B cell (primary cell): ENCODE data around the gene CEMIP2. TPM values are rescaled to one million over a fixed set of nuclear protein-coding genes. Genes with fewer than 3 reads are reported as not detected.

ENCODE experiments used
- ATAC-seq: fragments of 200-7000 bp; cut with Tn5 transposase; one replicate; pipeline ENCODE4 v1.10.0; 2021; ENCODE audit warnings: low read depth, mild to moderate bottlenecking, moderate number of reproducible peaks, moderate library complexity
- CTCF ChIA-PET: fragments of 350-600 bp; sonication (Branson Sonifier 250); formaldehyde crosslinking; loops from one replicate; lab custom pipeline; 2021; ENCODE audit warnings: antibody characterized with exemption, inconsistent platforms; lab: Charles Lee
- POLR2A ChIA-PET: fragments of 350-600 bp; sonication (Branson Sonifier 250); formaldehyde crosslinking; loops from one replicate; lab custom pipeline; 2021; ENCODE audit warnings: antibody characterized with exemption; lab: Charles Lee
- DNase-seq: peaks from one replicate; pipeline ENCODE4 v3.0.0; 2013
- H2AFZ ChIP-seq: 2 replicates; pipeline ENCODE4 v1.6.1; 2012; ENCODE audit warnings: mild to moderate bottlenecking, low read depth, low read length; ENCODE audit not compliant: insufficient read depth, poor library complexity, severe bottlenecking
- H3K27ac ChIP-seq, 2 donors: 1 replicate in 1 of 2; 2 replicates in 1 of 2; pipeline ENCODE4 v1.5.1; 2012 to 2013; ENCODE audit warnings: low read length in 2 of 2, mild to moderate bottlenecking in 2 of 2, moderate library complexity in 1 of 2
- H3K27me3 ChIP-seq, 4 experiments: fragments of 200-600 bp in 1 of 4; sonication (generic) in 1 of 4; replicated peaks in 1 of 4; 1 replicate in 2 of 4; 2 replicates in 2 of 4; pipeline versions ENCODE4 v1.6.1 to v1.7.0; 2013 to 2016; ENCODE audit warnings: low read length in 3 of 4, mild to moderate bottlenecking in 2 of 4, mixed read lengths in 1 of 4, moderate library complexity in 1 of 4; ENCODE audit not compliant: insufficient read depth in 4 of 4, control insufficient read depth in 3 of 4; ENCODE audit errors: control extremely low read depth in 1 of 4
- H3K36me3 ChIP-seq, 2 experiments: replicated peaks in 1 of 2; 1 replicate in 1 of 2; 2 replicates in 1 of 2; pipeline versions ENCODE4 v1.6.1 to v1.7.1; 2013; ENCODE audit warnings: low read length in 1 of 2; ENCODE audit not compliant: insufficient read depth in 2 of 2, control insufficient read depth in 1 of 2; ENCODE audit errors: control extremely low read depth in 1 of 2, extremely low read depth in 1 of 2
- H3K4me1 ChIP-seq, 2 donors: fragments of 200-600 bp in 1 of 2; sonication (generic) in 1 of 2; 1 replicate in 1 of 2; 2 replicates in 1 of 2; pipeline versions ENCODE4 v1.5.1 to v1.6.1; 2013 to 2017; ENCODE audit warnings: low read length in 2 of 2; ENCODE audit not compliant: control insufficient read depth in 2 of 2, insufficient read depth in 2 of 2
- H3K4me2 ChIP-seq: replicated peaks from 2 replicates; pipeline ENCODE3; 2012; ENCODE audit warnings: mild to moderate bottlenecking, low read depth, low read length; ENCODE audit not compliant: poor library complexity, severe bottlenecking
- H3K4me3 ChIP-seq, 5 experiments: fragments of 200-600 bp in 1 of 5; sonication (generic) in 1 of 5; 1 replicate in 3 of 5; 2 replicates in 2 of 5; pipeline versions ENCODE4 v1.5.1 to v1.7.0; 2011 to 2016; ENCODE audit warnings: low read length in 4 of 5, mild to moderate bottlenecking in 4 of 5, low read depth in 2 of 5, control low read depth in 1 of 5, moderate library complexity in 1 of 5; ENCODE audit not compliant: insufficient read depth in 1 of 5; ENCODE audit errors: control extremely low read depth in 1 of 5, extremely low read depth in 1 of 5
- H3K79me2 ChIP-seq: fragments of 200-600 bp; sonication (generic); one replicate; pipeline ENCODE4 v1.6.0; 2016; ENCODE audit warnings: low read length; ENCODE audit not compliant: control insufficient read depth, insufficient read depth
- H3K9ac ChIP-seq: fragments of 200-600 bp; sonication (generic); 2 replicates; pipeline ENCODE4 v1.6.1; 2017; ENCODE audit warnings: mild to moderate bottlenecking, low read length, moderate library complexity
- H3K9me3 ChIP-seq, 3 donors: one replicate each; pipeline versions ENCODE4 v1.6.1 to v1.7.1; 2013; ENCODE audit warnings: low read length in 2 of 3; ENCODE audit not compliant: control insufficient read depth in 2 of 3, insufficient read depth in 1 of 3; ENCODE audit errors: control extremely low read depth in 1 of 3
- H4K20me1 ChIP-seq: 2 replicates; pipeline ENCODE4 v1.6.0; 2012; ENCODE audit warnings: mild to moderate bottlenecking, low read length; ENCODE audit not compliant: insufficient read depth, control insufficient read depth, poor library complexity, severe bottlenecking
- H3K27ac Mint-ChIP-seq: one replicate; pipeline ENCODE4 v1.8.0; 2021; ENCODE audit warnings: mixed read lengths
- H3K27me3 Mint-ChIP-seq: one replicate; pipeline ENCODE4 v1.8.0; 2021; ENCODE audit warnings: mixed read lengths
- H3K4me1 Mint-ChIP-seq: one replicate; pipeline ENCODE4 v1.8.0; 2021; ENCODE audit warnings: mixed read lengths
- H3K4me3 Mint-ChIP-seq: one replicate; pipeline ENCODE4 v1.8.0; 2021; ENCODE audit warnings: mixed read lengths
- H3K9me3 Mint-ChIP-seq: one replicate; pipeline ENCODE4 v1.8.0; 2022; ENCODE audit warnings: mixed read lengths; ENCODE audit not compliant: insufficient read depth
- CTCF ChIP-seq: fragments of 200-600 bp; IDR thresholded peaks from one replicate; pipeline ENCODE4 v1.8.0; 2022; ENCODE audit warnings: antibody characterized with exemption, mild to moderate bottlenecking
- EZH2 ChIP-seq: IDR thresholded peaks from 2 replicates; pipeline ENCODE4 v1.6.1; 2012; ENCODE audit warnings: borderline replicate concordance, low read depth, mild to moderate bottlenecking, moderate library complexity, low read length; ENCODE audit not compliant: insufficient read depth, poor library complexity, severe bottlenecking
- WGBS: methylation state at CpG from one replicate; pipeline ENCODE4 v1.1.5; 2013; ENCODE audit warnings: missing lambda C conversion rate; ENCODE audit not compliant: insufficient coverage; 5-methylcytosine and 5-hydroxymethylcytosine counted together
- intact Hi-C: fragments of 100-400 bp; cut with micrococcal nuclease; formaldehyde crosslinking; loops from one replicate; pipeline ENCODE4 v1.10.0; 2022
- polyA plus RNA-seq: library from polyadenylated mRNA; depleted of rRNA; stranded (reverse); fragments of >200 nt; gene quantifications from 2 replicates; pipeline ENCODE4 v1.2.3, GENCODE V29; 2012
- total RNA-seq, 2 donors: library from RNA; stranded (reverse); fragments of 120-200 nt in 1 of 2; gene quantifications; 1 replicate in 1 of 2; 2 replicates in 1 of 2; pipeline versions ENCODE4 v1.2.3 to v1.2.4, GENCODE V29; 2013 to 2022

Gene CEMIP2
- total and polyA plus RNA-seq, 2 donors (not counting 1 experiment from before 2014, with no cell fraction given), result 35.4 to 90.6 TPM

- peaks cover 10% of the 10 kb centered on the region for H3K27me3 Mint-ChIP-seq
- no peak overlapping the region for H3K4me3 Mint-ChIP-seq
- H3K9me3 Mint-ChIP-seq, result no peaks in the 10 kb centered on the region
- intact Hi-C loops, result no loop called here
- POLR2A ChIA-PET, result no interaction called here
- CTCF ChIA-PET, result no interaction called here
- Histone ChIP-seq H3K9ac (no peak overlapping the region), H3K4me2 (no peak overlapping the region), H3K9me3 (no peaks in the 10 kb centered on the region), H2AFZ (no peak overlapping the region), H3K79me2 (no peaks in the 10 kb centered on the region), H3K36me3 (no peaks in the 10 kb centered on the region), H3K27ac (no peak overlapping the region), H3K4me3 (no peak overlapping the region), H4K20me1 (no peaks in the 10 kb centered on the region), H3K27me3 (no peaks in the 10 kb centered on the region), H3K4me1 (peaks cover 8 to 13% of the 10 kb centered on the region in 2 donors)
- no peak for DNase-seq
- H3K4me1 Mint-ChIP-seq, result peaks cover 13% of the 10 kb centered on the region
- TF ChIP-seq EZH2, result no peak
- TF ChIP-seq CTCF, result peak; percentile 8
- ATAC-seq, result no peak
- no peak overlapping the region for H3K27ac Mint-ChIP-seq
- no CpG with 5 or more reads among the region's 1 CpG for WGBS
Observed at GRCh38 chr9:71644819-71645362, 123.4 kb downstream of the CEMIP2 start.

- no peak for DNase-seq
- ChIA-PET CTCF (no interaction called here), POLR2A (no interaction called here)
- Histone ChIP-seq H3K27me3 (no peaks in the 10 kb centered on the region), H2AFZ (no peak overlapping the region), H3K27ac (no peak overlapping the region), H3K79me2 (no peaks in the 10 kb centered on the region), H4K20me1 (no peaks in the 10 kb centered on the region), H3K9ac (no peak overlapping the region), H3K4me3 (no peak overlapping the region), H3K36me3 (no peaks in the 10 kb centered on the region), H3K4me2 (no peak overlapping the region), H3K9me3 (no peaks in the 10 kb centered on the region), H3K4me1 (peaks cover 20 to 23% of the 10 kb centered on the region in 2 donors)
- intact Hi-C loops, result no loop called here
- Mint-ChIP-seq H3K4me3 (no peak overlapping the region), H3K27ac (no peak overlapping the region), H3K4me1 (peaks cover 27% of the 10 kb centered on the region), H3K9me3 (no peaks in the 10 kb centered on the region), H3K27me3 (peaks cover 10% of the 10 kb centered on the region)
- ATAC-seq, result no peak
- TF ChIP-seq EZH2 (no peak), CTCF (no peak)
- WGBS, result 76% methylated on average over 2 of the region's 2 CpGs
Observed at GRCh38 chr9:71643330-71643729, 125.0 kb downstream of the CEMIP2 start.
